Osteocyte (in vitro differentiated cells): Measurements from ENCODE around the gene C2CD2. TPM values are rescaled to one million over a fixed set of nuclear protein-coding genes. Genes with fewer than 3 reads are reported as not detected.

Experiments used
- DNase-seq: peaks from one replicate; pipeline ENCODE4 v3.0.0; 2021; ENCODE audit warnings: mixed read lengths; ENCODE audit not compliant: unreplicated experiment; ENCODE audit errors: extremely low spot score
- H3K27ac Mint-ChIP-seq: one replicate; pipeline ENCODE4 v1.8.0; 2021; ENCODE audit warnings: mild to moderate bottlenecking, mixed read lengths; ENCODE audit not compliant: unreplicated experiment
- H3K27me3 Mint-ChIP-seq: one replicate; pipeline ENCODE4 v1.8.0; 2021; ENCODE audit warnings: mixed read lengths; ENCODE audit not compliant: unreplicated experiment
- H3K36me3 Mint-ChIP-seq: one replicate; pipeline ENCODE4 v1.8.0; 2021; ENCODE audit warnings: mixed read lengths; ENCODE audit not compliant: unreplicated experiment
- H3K4me1 Mint-ChIP-seq: one replicate; pipeline ENCODE4 v1.8.0; 2021; ENCODE audit warnings: mixed read lengths; ENCODE audit not compliant: unreplicated experiment
- H3K4me3 Mint-ChIP-seq: one replicate; pipeline ENCODE4 v1.8.0; 2021; ENCODE audit warnings: mild to moderate bottlenecking, moderate library complexity, mixed read lengths; ENCODE audit not compliant: unreplicated experiment
- H3K9me3 Mint-ChIP-seq: one replicate; pipeline ENCODE4 v1.8.0; 2021; ENCODE audit warnings: mixed read lengths; ENCODE audit not compliant: unreplicated experiment
- total RNA-seq: library from RNA; stranded (reverse); gene quantifications from 2 replicates; pipeline ENCODE4 v1.2.1, GENCODE V29; 2021
- TF ChIP-seq, protein P1 (sequence below): fragments of 200-600 bp; sonication (generic); IDR thresholded peaks from 2 replicates; pipeline ENCODE4 v1.5.0; 2021; ENCODE audit warnings: antibody characterized with exemption, mild to moderate bottlenecking, moderate library complexity

Gene C2CD2
- total RNA-seq, 1 donor from 2014 or later, result 19.4 TPM

DNA sequence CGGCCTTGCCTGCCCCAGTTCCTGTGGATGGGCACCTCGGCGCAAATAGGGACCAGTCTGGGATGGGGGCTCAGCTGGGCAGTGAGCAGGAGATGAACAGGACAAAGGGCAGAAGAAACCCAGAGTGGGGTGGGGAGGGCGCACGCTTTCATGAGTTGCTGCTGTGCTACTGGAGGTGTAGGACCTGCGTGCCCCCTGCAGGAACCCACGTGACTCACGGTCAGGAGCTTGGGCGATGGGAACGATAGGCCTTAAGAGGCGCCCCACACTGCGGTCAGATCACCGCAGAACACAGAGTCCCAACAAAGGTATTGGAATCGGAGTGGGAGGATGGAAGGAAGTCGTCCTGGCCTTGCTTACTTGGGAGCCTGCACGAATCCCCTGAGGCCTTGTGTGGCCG is 91.8 kb downstream of the C2CD2 start:
- peaks cover 18% of the 10 kb centered on the region for H3K4me1 Mint-ChIP-seq

DNA sequence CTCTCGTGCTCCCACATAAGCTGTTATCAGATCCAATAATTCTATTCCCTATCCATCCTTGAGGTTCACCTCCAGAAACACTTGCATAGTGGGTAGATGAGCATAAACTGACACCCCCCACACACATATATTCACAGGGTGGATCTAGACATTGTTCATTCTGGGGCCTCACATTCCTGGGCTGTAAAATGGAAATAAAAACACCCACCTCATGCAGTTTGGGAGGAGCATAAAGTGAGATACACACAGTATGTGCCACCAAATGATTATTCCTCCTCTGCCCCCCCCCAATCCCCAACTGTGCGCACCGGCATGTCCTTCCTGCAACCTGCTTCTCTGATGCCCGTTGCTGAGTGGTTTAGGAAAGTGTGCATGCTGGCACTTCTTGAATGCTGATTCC is 92.6 kb downstream of the C2CD2 start:
- no peak overlapping the region for H3K27ac Mint-ChIP-seq
- H3K27me3 Mint-ChIP-seq, result no peaks in the 10 kb centered on the region
- TF ChIP-seq, protein P1, sequence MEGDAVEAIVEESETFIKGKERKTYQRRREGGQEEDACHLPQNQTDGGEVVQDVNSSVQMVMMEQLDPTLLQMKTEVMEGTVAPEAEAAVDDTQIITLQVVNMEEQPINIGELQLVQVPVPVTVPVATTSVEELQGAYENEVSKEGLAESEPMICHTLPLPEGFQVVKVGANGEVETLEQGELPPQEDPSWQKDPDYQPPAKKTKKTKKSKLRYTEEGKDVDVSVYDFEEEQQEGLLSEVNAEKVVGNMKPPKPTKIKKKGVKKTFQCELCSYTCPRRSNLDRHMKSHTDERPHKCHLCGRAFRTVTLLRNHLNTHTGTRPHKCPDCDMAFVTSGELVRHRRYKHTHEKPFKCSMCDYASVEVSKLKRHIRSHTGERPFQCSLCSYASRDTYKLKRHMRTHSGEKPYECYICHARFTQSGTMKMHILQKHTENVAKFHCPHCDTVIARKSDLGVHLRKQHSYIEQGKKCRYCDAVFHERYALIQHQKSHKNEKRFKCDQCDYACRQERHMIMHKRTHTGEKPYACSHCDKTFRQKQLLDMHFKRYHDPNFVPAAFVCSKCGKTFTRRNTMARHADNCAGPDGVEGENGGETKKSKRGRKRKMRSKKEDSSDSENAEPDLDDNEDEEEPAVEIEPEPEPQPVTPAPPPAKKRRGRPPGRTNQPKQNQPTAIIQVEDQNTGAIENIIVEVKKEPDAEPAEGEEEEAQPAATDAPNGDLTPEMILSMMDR, result no peak
- peaks cover 13% of the 10 kb centered on the region for H3K36me3 Mint-ChIP-seq
- no peak for DNase-seq
- peaks cover 18% of the 10 kb centered on the region for H3K4me1 Mint-ChIP-seq
- no peak overlapping the region for H3K4me3 Mint-ChIP-seq
- H3K9me3 Mint-ChIP-seq, result no peaks in the 10 kb centered on the region

More for the DNA sequence above, 91.8 kb downstream of the C2CD2 start:
- Mint-ChIP-seq H3K27me3 (no peaks in the 10 kb centered on the region), H3K27ac (no peak overlapping the region), H3K4me3 (no peak overlapping the region), H3K36me3 (peaks cover 7% of the 10 kb centered on the region), H3K9me3 (no peaks in the 10 kb centered on the region)
- DNase-seq, result no peak
- TF ChIP-seq, protein P1, result no peak

DNA sequence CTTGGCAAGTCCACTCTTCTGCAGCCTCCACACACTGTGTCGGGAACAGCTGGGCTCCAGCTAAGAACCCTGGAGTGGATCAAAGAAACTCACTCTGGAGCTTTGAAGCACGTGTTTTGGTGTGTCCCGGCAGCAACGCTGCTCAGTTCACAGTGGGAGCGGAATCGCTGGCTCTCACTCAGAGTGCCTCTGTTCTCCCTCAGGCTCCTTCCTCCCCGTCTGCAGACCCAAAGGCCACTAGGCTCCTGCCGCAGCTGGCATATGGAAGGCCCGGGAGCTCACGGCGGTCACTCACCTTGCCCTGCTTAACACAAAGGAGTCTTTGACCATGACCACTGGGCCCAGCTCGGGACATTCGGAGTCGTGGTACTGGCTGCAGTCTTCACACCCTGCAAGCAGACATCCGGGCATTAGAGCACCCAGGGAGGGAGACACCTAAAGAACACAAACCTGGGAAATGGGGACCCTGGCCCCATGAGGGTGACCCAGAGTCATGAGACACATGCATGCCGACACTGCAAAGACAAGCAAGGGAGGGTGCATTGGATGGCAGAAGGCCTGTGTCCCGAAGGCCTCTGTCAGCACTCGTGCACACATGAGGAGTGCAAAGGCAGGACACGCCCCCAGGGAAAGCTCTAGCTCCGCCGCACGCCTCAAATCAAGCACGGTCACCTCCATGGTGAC is 94.4 kb downstream of the C2CD2 start:
- Mint-ChIP-seq H3K9me3 (no peaks in the 10 kb centered on the region), H3K27me3 (no peaks in the 10 kb centered on the region), H3K36me3 (peaks cover 17% of the 10 kb centered on the region), H3K4me3 (no peak overlapping the region), H3K27ac (no peak overlapping the region), H3K4me1 (peaks cover 17% of the 10 kb centered on the region)
- TF ChIP-seq, protein P1, result no peak
- no peak for DNase-seq

DNA sequence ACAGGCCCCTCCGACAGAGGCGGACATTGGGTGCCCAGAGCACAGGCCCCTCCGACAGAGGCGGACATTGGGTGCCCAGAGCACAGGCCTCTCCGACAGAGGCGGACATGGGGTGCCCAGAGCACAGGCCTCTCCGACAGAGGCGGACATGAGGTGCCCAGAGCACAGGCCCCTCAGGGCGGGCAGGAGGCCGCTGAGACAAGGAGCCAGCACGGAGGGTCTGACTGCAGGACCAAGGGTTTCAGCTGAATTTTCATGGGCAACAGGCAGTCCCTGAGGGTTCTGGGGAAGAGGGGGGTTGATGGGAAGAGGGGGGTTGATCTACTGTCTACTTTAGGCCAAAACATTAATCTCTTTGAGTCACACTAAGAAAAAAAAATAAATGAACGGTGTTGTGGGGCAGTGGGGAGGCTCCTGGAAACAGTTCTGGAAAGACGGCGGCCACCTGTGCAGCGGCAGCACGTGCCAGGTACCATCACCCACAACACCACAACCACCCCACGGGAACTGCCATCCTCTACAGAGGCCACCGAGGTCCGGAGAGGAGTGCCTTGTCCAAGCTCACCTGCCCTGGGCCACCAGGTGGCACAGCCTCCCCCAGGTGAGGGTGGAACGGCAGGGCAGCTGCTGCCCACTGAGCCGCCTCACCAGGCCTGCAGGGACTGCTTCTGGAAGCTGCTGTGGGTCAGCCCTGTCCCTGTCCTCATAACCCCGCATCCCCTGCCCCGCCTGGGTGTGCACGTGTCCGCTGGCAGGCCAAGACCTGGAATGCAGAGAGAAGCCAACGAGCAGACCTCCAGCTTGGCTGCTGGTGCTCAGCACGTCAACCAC is 95.1 kb downstream of the C2CD2 start:
- Mint-ChIP-seq H3K4me3 (no peak overlapping the region), H3K9me3 (no peaks in the 10 kb centered on the region), H3K4me1 (peaks cover 16% of the 10 kb centered on the region), H3K27ac (no peak overlapping the region), H3K36me3 (peaks cover 24% of the 10 kb centered on the region), H3K27me3 (no peaks in the 10 kb centered on the region)
- DNase-seq, result no peak
- TF ChIP-seq, protein P1, result no peak

DNA sequence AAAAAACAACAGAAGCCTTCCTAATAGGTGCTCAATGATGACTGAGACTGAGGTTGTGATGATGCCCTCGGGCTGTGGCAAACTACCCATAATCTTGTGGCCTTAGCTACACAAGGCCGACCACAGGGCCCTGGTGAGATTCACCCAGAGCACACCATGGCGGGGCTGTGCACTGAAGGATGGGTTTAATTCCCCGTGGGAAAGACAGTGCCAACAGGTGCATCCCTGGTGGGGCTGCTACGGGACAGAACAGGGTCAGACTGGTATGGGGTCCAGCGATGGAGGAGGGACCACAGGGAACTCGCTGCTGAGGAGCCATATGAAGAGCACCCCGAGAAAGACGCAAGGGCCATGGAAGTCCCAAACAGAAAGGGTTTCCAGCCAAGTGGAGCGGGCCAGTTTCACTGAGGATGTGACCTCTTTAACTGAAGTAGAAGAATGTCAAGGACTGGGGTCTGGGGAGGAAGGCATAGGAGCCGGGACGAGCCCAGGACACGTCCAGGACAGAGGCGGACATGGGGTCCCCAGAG is 96.0 kb downstream of the C2CD2 start:
- Mint-ChIP-seq H3K4me3 (no peak overlapping the region), H3K4me1 (peaks cover 9% of the 10 kb centered on the region), H3K36me3 (peaks cover 24% of the 10 kb centered on the region), H3K27ac (no peak overlapping the region), H3K9me3 (no peaks in the 10 kb centered on the region), H3K27me3 (no peaks in the 10 kb centered on the region)
- TF ChIP-seq, protein P1, result no peak
- DNase-seq, result no peak
